NCI-H345 treated with DMSO at 0.1 percent for 48 hours (cell line): ENCODE measurements around the gene ITK.
"Not testable (repeated sequence)": the region's sequence is repeated elsewhere in the genome, so short reads cannot be mapped to it uniquely, and the experiment has no call there.

Experiments
- DNase-seq: peaks from one replicate; lab custom pipeline; 2025; ENCODE audit not compliant: unreplicated experiment; lab: John Stamatoyannopoulos, UW

ITK gene

GRCh38 chr5:157205708-157206107 lies 25.1 kb downstream of the ITK start:
- DNase-seq = no peak

GRCh38 chr5:157210652-157211051 lies 30.0 kb downstream of the ITK start:
- DNase-seq = not testable (repeated sequence)

GRCh38 chr5:157212307-157212706 lies 31.7 kb downstream of the ITK start:
- DNase-seq = no peak

GRCh38 chr5:157213527-157214243 lies 33.0 kb downstream of the ITK start:
- no peak for DNase-seq

- DNase-seq = no peak
These were observed 33.8 kb downstream of the ITK start for GRCh38 chr5:157214415-157214814.

GRCh38 chr5:157214861-157215513 lies 34.3 kb downstream of the ITK start:
- no peak for DNase-seq

GRCh38 chr5:157215514-157216167 lies 35.0 kb downstream of the ITK start:
- DNase-seq = no peak

- DNase-seq = no peak
These were observed 35.9 kb downstream of the ITK start for GRCh38 chr5:157216391-157217142.

GRCh38 chr5:157217289-157218024 lies 36.8 kb downstream of the ITK start:
- no peak for DNase-seq

- no peak for DNase-seq
These were observed 39.0 kb downstream of the ITK start for GRCh38 chr5:157219491-157220271.

GRCh38 chr5:157221959-157222358 lies 41.3 kb downstream of the ITK start:
- no peak for DNase-seq

- no peak for DNase-seq
These were observed 42.0 kb downstream of the ITK start for GRCh38 chr5:157222506-157223230.

- no peak for DNase-seq
These were observed 45.1 kb downstream of the ITK start for GRCh38 chr5:157225469-157226422.

GRCh38 chr5:157230610-157231009 lies 50.0 kb downstream of the ITK start:
- no peak for DNase-seq

- no peak for DNase-seq
These were observed 52.1 kb downstream of the ITK start for GRCh38 chr5:157232706-157233105.

GRCh38 chr5:157233515-157233914 lies 52.9 kb downstream of the ITK start:
- no peak for DNase-seq

GRCh38 chr5:157236423-157236822 lies 55.8 kb downstream of the ITK start:
- no peak for DNase-seq

- DNase-seq = no peak
These were observed 60.8 kb downstream of the ITK start for GRCh38 chr5:157241483-157241882.
